Activated naive CD4-positive, alpha-beta T cell treated with anti-CD3 and anti-CD28 coated beads, Interleukin-2, amount 10 ng/mL, durations not matched to agents 7 days and 5 days (primary cell): ENCODE measurements around the gene SEMA3A.
"Not testable (repeated sequence)": the region's sequence is repeated elsewhere in the genome, so short reads cannot be mapped to it uniquely, and the experiment has no call there.

Experiments used
- CTCF ChIA-PET: fragments of 350-600 bp; sonication (Branson Sonifier 250); formaldehyde crosslinking; loops from one replicate; lab custom pipeline; 2021; ENCODE audit warnings: antibody characterized with exemption; lab: Charles Lee
- DNase-seq: peaks from one replicate; pipeline ENCODE4 v3.0.0-alpha.2; 2020
- H3K27ac Mint-ChIP-seq: one replicate; pipeline ENCODE4 v1.8.0; 2021; ENCODE audit warnings: mild to moderate bottlenecking, moderate library complexity, mixed read lengths
- H3K27me3 Mint-ChIP-seq: one replicate; pipeline ENCODE4 v1.8.0; 2021; ENCODE audit warnings: mild to moderate bottlenecking, mixed read lengths
- H3K36me3 Mint-ChIP-seq: one replicate; pipeline ENCODE4 v1.8.0; 2021; ENCODE audit warnings: mixed read lengths
- H3K4me1 Mint-ChIP-seq: one replicate; pipeline ENCODE4 v1.8.0; 2021; ENCODE audit warnings: mixed read lengths
- H3K4me3 Mint-ChIP-seq: one replicate; pipeline ENCODE4 v1.8.0; 2021; ENCODE audit warnings: mild to moderate bottlenecking, moderate library complexity, mixed read lengths
- H3K9me3 Mint-ChIP-seq: one replicate; pipeline ENCODE4 v1.8.0; 2021; ENCODE audit warnings: mixed read lengths

SEMA3A gene

GRCh38 chr7:84157171-84157570 lies 37.4 kb downstream of the SEMA3A start:
- H3K36me3 Mint-ChIP-seq: no peaks in the 10 kb centered on the region
- no peaks in the 10 kb centered on the region for H3K4me1 Mint-ChIP-seq
- H3K9me3 Mint-ChIP-seq: no peaks in the 10 kb centered on the region
- H3K27ac Mint-ChIP-seq: no peak overlapping the region
- DNase-seq: no peak
- CTCF ChIA-PET: no interaction called here
- no peaks in the 10 kb centered on the region for H3K27me3 Mint-ChIP-seq
- no peak overlapping the region for H3K4me3 Mint-ChIP-seq

GRCh38 chr7:84154991-84155781 lies 39.4 kb downstream of the SEMA3A start:
- no peak for DNase-seq
- Mint-ChIP-seq H3K4me3 (no peak overlapping the region), H3K9me3 (no peaks in the 10 kb centered on the region), H3K4me1 (no peaks in the 10 kb centered on the region), H3K36me3 (no peaks in the 10 kb centered on the region), H3K27me3 (no peaks in the 10 kb centered on the region), H3K27ac (no peak overlapping the region)
- CTCF ChIA-PET: interaction anchor here (1.4 kb wide), 1 partner anchor 19 kb away, joined by 3 read pairs; no protein-coding TSS in a partner anchor

- DNase-seq: no peak
- Mint-ChIP-seq H3K9me3 (no peaks in the 10 kb centered on the region), H3K36me3 (no peaks in the 10 kb centered on the region), H3K4me1 (no peaks in the 10 kb centered on the region), H3K4me3 (no peak overlapping the region), H3K27ac (no peak overlapping the region), H3K27me3 (no peaks in the 10 kb centered on the region)
- CTCF ChIA-PET: no interaction called here
These were observed 41.6 kb downstream of the SEMA3A start for GRCh38 chr7:84152995-84153394.

GRCh38 chr7:84150370-84150769 lies 44.2 kb downstream of the SEMA3A start:
- H3K27me3 Mint-ChIP-seq, H3K36me3 Mint-ChIP-seq, H3K27ac Mint-ChIP-seq, CTCF ChIA-PET, H3K4me3 Mint-ChIP-seq, H3K4me1 Mint-ChIP-seq, H3K9me3 Mint-ChIP-seq, DNase-seq: not testable (repeated sequence)

- Mint-ChIP-seq H3K27me3 (no peaks in the 10 kb centered on the region), H3K36me3 (no peaks in the 10 kb centered on the region), H3K9me3 (no peaks in the 10 kb centered on the region), H3K4me3 (no peak overlapping the region), H3K27ac (no peak overlapping the region), H3K4me1 (peaks cover 2% of the 10 kb centered on the region)
- no peak for DNase-seq
- CTCF ChIA-PET: no interaction called here
These were observed 45.0 kb downstream of the SEMA3A start for GRCh38 chr7:84149573-84149972.

GRCh38 chr7:84145892-84146291 lies 48.7 kb downstream of the SEMA3A start:
- no peaks in the 10 kb centered on the region for H3K27me3 Mint-ChIP-seq
- no peaks in the 10 kb centered on the region for H3K9me3 Mint-ChIP-seq
- no peak overlapping the region for H3K4me3 Mint-ChIP-seq
- H3K36me3 Mint-ChIP-seq: no peaks in the 10 kb centered on the region
- no peak for DNase-seq
- CTCF ChIA-PET: no interaction called here
- no peak overlapping the region for H3K27ac Mint-ChIP-seq
- H3K4me1 Mint-ChIP-seq: peaks cover 2% of the 10 kb centered on the region

GRCh38 chr7:84144935-84145334 lies 49.7 kb downstream of the SEMA3A start:
- CTCF ChIA-PET: interaction anchor here (0.6 kb wide), 1 partner anchor 11 kb away, joined by 3 read pairs; no protein-coding TSS in a partner anchor
- no peaks in the 10 kb centered on the region for H3K36me3 Mint-ChIP-seq
- H3K4me3 Mint-ChIP-seq: no peak overlapping the region
- no peak overlapping the region for H3K27ac Mint-ChIP-seq
- no peaks in the 10 kb centered on the region for H3K9me3 Mint-ChIP-seq
- H3K4me1 Mint-ChIP-seq: peaks cover 2% of the 10 kb centered on the region
- H3K27me3 Mint-ChIP-seq: no peaks in the 10 kb centered on the region
- DNase-seq: no peak

GRCh38 chr7:84144480-84144879 lies 50.1 kb downstream of the SEMA3A start:
- Mint-ChIP-seq H3K27ac (no peak overlapping the region), H3K9me3 (no peaks in the 10 kb centered on the region), H3K4me1 (peaks cover 2% of the 10 kb centered on the region), H3K4me3 (no peak overlapping the region), H3K36me3 (no peaks in the 10 kb centered on the region), H3K27me3 (no peaks in the 10 kb centered on the region)
- DNase-seq: no peak
- CTCF ChIA-PET: no interaction called here

GRCh38 chr7:84142726-84143125 lies 51.9 kb downstream of the SEMA3A start:
- CTCF ChIA-PET: no interaction called here
- Mint-ChIP-seq H3K9me3 (no peaks in the 10 kb centered on the region), H3K4me1 (peaks cover 2% of the 10 kb centered on the region), H3K27ac (no peak overlapping the region), H3K27me3 (no peaks in the 10 kb centered on the region), H3K36me3 (no peaks in the 10 kb centered on the region), H3K4me3 (no peak overlapping the region)
- DNase-seq: no peak

GRCh38 chr7:84139986-84140729 lies 54.4 kb downstream of the SEMA3A start:
- Mint-ChIP-seq H3K36me3 (no peaks in the 10 kb centered on the region), H3K27ac (no peak overlapping the region), H3K4me1 (peaks cover 2% of the 10 kb centered on the region), H3K4me3 (no peak overlapping the region), H3K27me3 (no peaks in the 10 kb centered on the region), H3K9me3 (no peaks in the 10 kb centered on the region)
- CTCF ChIA-PET: no interaction called here
- no peak for DNase-seq

GRCh38 chr7:84138411-84138810 lies 56.2 kb downstream of the SEMA3A start:
- Mint-ChIP-seq H3K4me3 (no peak overlapping the region), H3K36me3 (no peaks in the 10 kb centered on the region), H3K27me3 (no peaks in the 10 kb centered on the region), H3K27ac (no peak overlapping the region), H3K9me3 (no peaks in the 10 kb centered on the region), H3K4me1 (no peaks in the 10 kb centered on the region)
- CTCF ChIA-PET: no interaction called here
- no peak for DNase-seq

GRCh38 chr7:84137812-84138211 lies 56.8 kb downstream of the SEMA3A start:
- no peaks in the 10 kb centered on the region for H3K9me3 Mint-ChIP-seq
- CTCF ChIA-PET: no interaction called here
- H3K36me3 Mint-ChIP-seq: no peaks in the 10 kb centered on the region
- H3K4me1 Mint-ChIP-seq: no peaks in the 10 kb centered on the region
- no peak overlapping the region for H3K27ac Mint-ChIP-seq
- no peak for DNase-seq
- H3K4me3 Mint-ChIP-seq: no peak overlapping the region
- no peaks in the 10 kb centered on the region for H3K27me3 Mint-ChIP-seq

- Mint-ChIP-seq H3K4me3 (no peak overlapping the region), H3K9me3 (no peaks in the 10 kb centered on the region)
These were observed 57.8 kb downstream of the SEMA3A start for GRCh38 chr7:84136809-84137208.

GRCh38 chr7:84136336-84136735 lies 58.3 kb downstream of the SEMA3A start:
- DNase-seq: no peak
- H3K4me1 Mint-ChIP-seq: no peaks in the 10 kb centered on the region
- no peak overlapping the region for H3K4me3 Mint-ChIP-seq

More at GRCh38 chr7:84136809-84137208, 57.8 kb downstream of the SEMA3A start:
- no peaks in the 10 kb centered on the region for H3K27me3 Mint-ChIP-seq
- no peaks in the 10 kb centered on the region for H3K36me3 Mint-ChIP-seq
- H3K4me1 Mint-ChIP-seq: no peaks in the 10 kb centered on the region
- DNase-seq: no peak
- no peak overlapping the region for H3K27ac Mint-ChIP-seq
- CTCF ChIA-PET: no interaction called here

GRCh38 chr7:84134169-84134568 lies 60.4 kb downstream of the SEMA3A start:
- H3K27ac Mint-ChIP-seq: no peak overlapping the region
- no peak for DNase-seq
- H3K9me3 Mint-ChIP-seq: no peaks in the 10 kb centered on the region
- CTCF ChIA-PET: interaction anchor here (1.1 to 1.2 kb wide), 2 partner anchors 10 to 11 kb away, joined by 3 read pairs; no protein-coding TSS in a partner anchor
- H3K27me3 Mint-ChIP-seq: no peaks in the 10 kb centered on the region
- H3K36me3 Mint-ChIP-seq: no peaks in the 10 kb centered on the region
- no peak overlapping the region for H3K4me3 Mint-ChIP-seq
- H3K4me1 Mint-ChIP-seq: no peaks in the 10 kb centered on the region

More at GRCh38 chr7:84136336-84136735, 58.3 kb downstream of the SEMA3A start:
- H3K36me3 Mint-ChIP-seq: no peaks in the 10 kb centered on the region
- no peaks in the 10 kb centered on the region for H3K9me3 Mint-ChIP-seq
- no peak overlapping the region for H3K27ac Mint-ChIP-seq
- CTCF ChIA-PET: no interaction called here
- no peaks in the 10 kb centered on the region for H3K27me3 Mint-ChIP-seq
